Upper lobe of left lung (tissue), 6 donors: ENCODE data around the gene DAO. TPM values are rescaled to one million over a fixed set of nuclear protein-coding genes. Genes with fewer than 3 reads are reported as not detected.

Experiments
- ATAC-seq, 2 donors: fragments of 200-7000 bp; cut with Tn5 transposase; one replicate each; pipeline ENCODE4 v1.9.1; 2022; ENCODE audit warnings: mild to moderate bottlenecking in 2 of 2, moderate library complexity in 2 of 2; ENCODE audit not compliant: low FRiP score in 2 of 2
- DNase-seq, 2 donors: peaks; one replicate each; pipeline ENCODE4 v3.0.0-alpha.2; 2019 to 2020
- H3K27ac ChIP-seq, 4 donors: fragments of 200-600 bp; sonication (generic); one replicate each; pipeline ENCODE4 v1.5.1; 2016 to 2019
- H3K27me3 ChIP-seq, 4 donors: fragments of 200-600 bp; sonication (generic); one replicate each; pipeline ENCODE4 v1.5.1; 2017 to 2019
- H3K36me3 ChIP-seq, 4 donors: fragments of 200-600 bp; sonication (generic); one replicate each; pipeline ENCODE4 v1.5.1; 2016 to 2019
- H3K4me1 ChIP-seq, 4 donors: fragments of 200-600 bp; sonication (generic); one replicate each; pipeline ENCODE4 v1.5.1; 2018 to 2019
- H3K4me3 ChIP-seq, 4 donors: fragments of 200-600 bp; sonication (generic); one replicate each; pipeline ENCODE4 v1.5.1; 2017 to 2019; ENCODE audit warnings: mild to moderate bottlenecking in 2 of 4, moderate library complexity in 1 of 4
- H3K9me3 ChIP-seq, 4 donors: fragments of 200-600 bp; sonication (generic); one replicate each; pipeline ENCODE4 v1.5.1; 2018 to 2019
- EP300 ChIP-seq, 4 donors: sonication (generic); formaldehyde crosslinking; IDR thresholded peaks; one replicate each; pipeline ENCODE4 v1.5.1; 2017; ENCODE audit warnings: antibody characterized with exemption in 4 of 4, control low read depth in 2 of 4
- POLR2A ChIP-seq, 4 donors: fragments of 450-650 bp; IDR thresholded peaks; one replicate each; pipeline ENCODE4 v1.5.1; 2016 to 2017; ENCODE audit warnings: antibody characterized with exemption in 4 of 4, mild to moderate bottlenecking in 2 of 4
- POLR2AphosphoS5 ChIP-seq, 2 donors: sonication (generic); formaldehyde crosslinking; IDR thresholded peaks; one replicate each; pipeline ENCODE4 v1.5.1; 2017; ENCODE audit warnings: antibody characterized with exemption in 2 of 2
- WGBS, 2 donors: methylation state at CpG; one replicate each; pipeline ENCODE4 v1.1.5; 2017 to 2018; 5-methylcytosine and 5-hydroxymethylcytosine counted together
- total RNA-seq, 6 donors: library from RNA; depleted of rRNA in 4 of 6; stranded (reverse); fragments of >200 nt in 4 of 6; gene quantifications; one replicate each; pipeline versions ENCODE4 v1.1.0 to v1.2.1, GENCODE V29; 2016 to 2021
- TF ChIP-seq, protein P1 (sequence below), 6 experiments: fragments of 450-650 bp in 4 of 6; fragments of 200-600 bp in 2 of 6; sonication (generic) in 2 of 6; IDR thresholded peaks; one replicate each; pipeline ENCODE4 v1.5.1; 2016 to 2019; ENCODE audit warnings: antibody characterized with exemption in 6 of 6
- donor health status: DM: no; HTN: no; CAD: no; lungs with moderate emphysema.
- donor health status: DM: no; HTN: yes; CAD: no; lungs with severe emphysema.

DAO gene
- total RNA-seq, 6 donors from 2014 or later, result not detected

DNA sequence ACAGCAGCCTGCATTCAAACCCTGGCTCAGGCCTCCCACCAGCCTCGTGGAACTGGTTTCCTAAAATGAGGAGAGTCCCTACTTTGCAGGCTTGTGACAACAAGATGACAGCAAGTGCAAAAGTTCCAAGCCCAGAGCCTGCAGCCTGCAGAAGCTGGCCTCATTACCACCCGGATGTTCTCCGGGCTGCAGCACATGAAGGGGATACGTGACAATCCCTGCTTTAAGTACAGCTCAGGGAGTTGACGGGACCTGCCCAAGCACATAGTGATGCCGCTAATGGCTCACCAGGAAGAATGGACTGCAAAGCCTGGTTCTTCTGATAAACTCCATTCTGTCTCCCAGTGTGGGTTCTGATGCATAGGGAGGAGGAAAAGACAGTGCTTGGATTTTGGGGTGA, 37.5 kb upstream of the DAO start:
- H3K36me3 ChIP-seq, result peaks cover 0 to 36% (median 3%) of the 10 kb centered on the region in 4 donors
- no peaks in the 10 kb centered on the region for H3K27me3 ChIP-seq
- H3K4me1 ChIP-seq, result peaks cover 63 to 81% (median 72%) of the 10 kb centered on the region in 4 donors
- H3K27ac ChIP-seq, result peak overlapping the region; percentile 17 to 95 (median 44)
- TF ChIP-seq, protein P1, sequence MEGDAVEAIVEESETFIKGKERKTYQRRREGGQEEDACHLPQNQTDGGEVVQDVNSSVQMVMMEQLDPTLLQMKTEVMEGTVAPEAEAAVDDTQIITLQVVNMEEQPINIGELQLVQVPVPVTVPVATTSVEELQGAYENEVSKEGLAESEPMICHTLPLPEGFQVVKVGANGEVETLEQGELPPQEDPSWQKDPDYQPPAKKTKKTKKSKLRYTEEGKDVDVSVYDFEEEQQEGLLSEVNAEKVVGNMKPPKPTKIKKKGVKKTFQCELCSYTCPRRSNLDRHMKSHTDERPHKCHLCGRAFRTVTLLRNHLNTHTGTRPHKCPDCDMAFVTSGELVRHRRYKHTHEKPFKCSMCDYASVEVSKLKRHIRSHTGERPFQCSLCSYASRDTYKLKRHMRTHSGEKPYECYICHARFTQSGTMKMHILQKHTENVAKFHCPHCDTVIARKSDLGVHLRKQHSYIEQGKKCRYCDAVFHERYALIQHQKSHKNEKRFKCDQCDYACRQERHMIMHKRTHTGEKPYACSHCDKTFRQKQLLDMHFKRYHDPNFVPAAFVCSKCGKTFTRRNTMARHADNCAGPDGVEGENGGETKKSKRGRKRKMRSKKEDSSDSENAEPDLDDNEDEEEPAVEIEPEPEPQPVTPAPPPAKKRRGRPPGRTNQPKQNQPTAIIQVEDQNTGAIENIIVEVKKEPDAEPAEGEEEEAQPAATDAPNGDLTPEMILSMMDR (IDR thresholded peaks at IDR 0.05), result no peak
- TF ChIP-seq EP300 (IDR thresholded peaks at IDR 0.05) (peak in 1 of 4 donors; percentile 28), POLR2AphosphoS5 (IDR thresholded peaks at IDR 0.05) (no peak)
- no peak for ATAC-seq
- WGBS, 2 donors, result 66 to 67% methylated on average over 4 to 6 of the region's 6 CpGs
- no peak for DNase-seq
- H3K4me3 ChIP-seq, result no peak overlapping the region
- H3K9me3 ChIP-seq, result no peaks in the 10 kb centered on the region

DNA sequence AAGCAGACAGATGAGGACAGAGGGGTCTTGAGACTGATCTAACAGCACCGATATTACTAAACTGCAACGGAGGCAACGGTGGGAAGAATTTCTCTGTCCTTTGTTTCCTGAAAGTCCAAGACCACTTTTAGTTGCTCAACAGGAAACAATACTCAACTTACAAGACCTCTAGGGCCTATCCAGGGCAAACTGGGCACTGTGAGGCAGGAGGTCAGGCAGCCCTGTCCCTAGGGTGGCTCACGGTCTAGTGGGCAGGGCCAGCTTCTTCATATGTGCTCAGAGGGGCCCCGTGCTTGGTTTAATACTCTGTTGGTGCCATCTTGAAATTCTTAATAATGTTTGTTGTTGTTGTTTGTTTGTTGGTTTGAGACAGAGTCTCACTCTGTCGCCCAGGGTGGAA, 36.7 kb upstream of the DAO start:
- WGBS, 2 donors, result 62 to 63% methylated on average over 6 of the region's 6 CpGs
- ATAC-seq (no peak), DNase-seq (no peak)
- no peak for TF ChIP-seq POLR2AphosphoS5 (IDR thresholded peaks at IDR 0.05)
- TF ChIP-seq, protein P1 (IDR thresholded peaks at IDR 0.05), result no peak
- Histone ChIP-seq H3K27me3 (no peaks in the 10 kb centered on the region), H3K4me3 (no peak overlapping the region), H3K4me1 (peaks cover 57 to 74% (median 66%) of the 10 kb centered on the region in 4 donors), H3K9me3 (no peaks in the 10 kb centered on the region), H3K36me3 (peaks cover 0 to 45% (median 4%) of the 10 kb centered on the region in 4 donors), H3K27ac (peak overlapping the region; percentile 17 to 95 (median 44))

DNA sequence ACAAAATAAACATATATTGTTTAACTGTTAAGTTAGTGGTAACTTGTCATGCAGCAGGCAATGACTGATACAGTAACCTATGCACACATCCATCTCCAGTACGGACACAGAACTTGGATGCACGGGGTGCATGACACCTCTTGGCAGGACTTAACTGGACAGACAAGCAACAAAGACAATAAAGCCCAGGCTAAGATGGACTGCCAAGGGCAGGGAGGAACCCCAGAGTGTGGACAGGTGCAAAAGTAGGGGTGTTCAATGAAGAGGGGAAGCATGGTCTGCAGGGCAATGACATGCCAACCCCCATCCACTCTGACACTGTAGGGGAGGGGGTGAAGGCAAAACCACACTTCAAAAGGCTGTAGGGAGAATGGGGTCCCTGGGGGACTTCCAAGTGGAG, 34.2 kb upstream of the DAO start:
- H3K4me1 ChIP-seq, result peaks cover 50 to 67% (median 58%) of the 10 kb centered on the region in 4 donors
- no peak overlapping the region for H3K4me3 ChIP-seq
- H3K36me3 ChIP-seq, result peaks cover 0 to 56% (median 13%) of the 10 kb centered on the region in 4 donors
- peak overlapping the region in 3 of 4 donors; percentile 33 to 96 (median 72) for H3K27ac ChIP-seq
- ATAC-seq (peak in 1 of 2 donors; percentile 16), DNase-seq (no peak)
- H3K9me3 ChIP-seq, result no peaks in the 10 kb centered on the region
- 96% methylated on average over 2 of the region's 2 CpGs for WGBS, 2 donors
- TF ChIP-seq POLR2A (IDR thresholded peaks at IDR 0.05), result no peak
- TF ChIP-seq, protein P1 (IDR thresholded peaks at IDR 0.05), result no peak
- TF ChIP-seq POLR2AphosphoS5 (IDR thresholded peaks at IDR 0.05), result no peak
- TF ChIP-seq EP300 (IDR thresholded peaks at IDR 0.05), result no peak
- no peaks in the 10 kb centered on the region for H3K27me3 ChIP-seq

DNA sequence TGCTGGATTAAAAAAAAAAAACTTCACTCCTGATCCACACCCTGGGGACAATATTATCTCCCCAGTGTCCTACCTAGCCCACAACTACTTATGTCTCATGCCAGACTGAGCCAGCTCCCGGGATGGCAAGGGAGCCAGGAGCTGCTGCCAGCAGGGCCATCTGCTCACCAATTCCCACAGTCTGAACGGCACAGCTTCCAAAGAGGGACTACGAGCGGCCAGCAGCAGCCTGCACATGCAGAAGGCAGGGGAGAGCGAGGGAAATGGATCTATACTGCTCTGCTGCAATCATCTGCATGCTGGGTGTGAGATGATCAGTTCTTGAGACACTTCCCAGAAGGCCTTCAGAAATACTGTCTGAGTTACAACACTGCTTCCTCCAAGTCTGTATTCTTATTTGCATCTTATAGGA, 33.6 kb upstream of the DAO start:
- Histone ChIP-seq H3K36me3 (peaks cover 0 to 56% (median 13%) of the 10 kb centered on the region in 4 donors), H3K4me3 (no peak overlapping the region), H3K9me3 (no peaks in the 10 kb centered on the region), H3K27ac (peak overlapping the region; percentile 33 to 96 (median 65)), H3K27me3 (no peaks in the 10 kb centered on the region), H3K4me1 (peaks cover 52 to 67% (median 59%) of the 10 kb centered on the region in 4 donors)
- peak in 1 of 2 donors; percentile 36 for ATAC-seq
- WGBS, 2 donors, result 60 to 62% methylated on average over 5 of the region's 5 CpGs
- no peak for TF ChIP-seq EP300 (IDR thresholded peaks at IDR 0.05)
- TF ChIP-seq, protein P1 (IDR thresholded peaks at IDR 0.05), result no peak
- DNase-seq, result no peak

DNA sequence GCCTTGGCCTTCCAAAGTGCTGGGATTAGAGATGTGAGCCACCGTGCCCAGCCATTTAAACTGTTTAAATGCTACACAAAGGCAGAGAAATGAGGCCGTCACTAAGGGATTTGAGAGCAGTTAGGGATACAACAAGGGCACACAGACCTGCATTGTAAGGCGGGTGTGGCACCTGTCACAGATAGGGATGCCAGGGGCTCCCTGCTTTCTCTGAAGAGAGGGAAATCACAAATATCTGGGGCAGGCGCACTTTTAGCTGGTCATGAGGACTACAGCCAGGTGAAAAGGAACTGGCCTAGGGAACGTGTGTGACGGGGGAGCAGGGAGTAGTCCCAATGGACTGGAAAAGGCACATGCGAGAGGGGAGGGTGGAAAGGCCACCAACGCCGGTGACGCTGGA, 32.2 kb upstream of the DAO start:
- WGBS, 2 donors, result 85 to 95% methylated on average over 10 of the region's 10 CpGs

More for the DNA sequence above, 32.2 kb upstream of the DAO start:
- peak overlapping the region in 2 of 4 donors; percentile 72 to 96 for H3K27ac ChIP-seq
- ATAC-seq, result no peak
- TF ChIP-seq EP300 (IDR thresholded peaks at IDR 0.05) (no peak), POLR2A (IDR thresholded peaks at IDR 0.05) (no peak)
- TF ChIP-seq, protein P1 (IDR thresholded peaks at IDR 0.05), result no peak
- peaks cover 55 to 70% (median 66%) of the 10 kb centered on the region in 4 donors for H3K4me1 ChIP-seq
- peaks cover 0 to 56% (median 15%) of the 10 kb centered on the region in 4 donors for H3K36me3 ChIP-seq
- DNase-seq, result no peak
- no peaks in the 10 kb centered on the region for H3K9me3 ChIP-seq
- no peak overlapping the region for H3K4me3 ChIP-seq
- no peaks in the 10 kb centered on the region for H3K27me3 ChIP-seq
